Kasumi-1 (cell line): ENCODE results near the gene PBLD.

Experiments used
- DNase-seq, 2 experiments: peaks; one replicate each; lab custom pipeline; 2025; lab: John Stamatoyannopoulos, UW

Gene PBLD

GRCh38 chr10:68235111-68235510 lies 97.6 kb downstream of the PBLD start:
- no peak for DNase-seq

- no peak for DNase-seq
Observed at GRCh38 chr10:68233046-68233445, 99.7 kb downstream of the PBLD start.
